ENCODE measurements around the gene POLA1. TPM values are rescaled to one million over a fixed set of nuclear protein-coding genes. Genes with fewer than 3 reads are reported as not detected.

POLA1 gene
- total RNA-seq, 2 donors from 2014 or later: 24.4 to 53.6 TPM

DNA sequence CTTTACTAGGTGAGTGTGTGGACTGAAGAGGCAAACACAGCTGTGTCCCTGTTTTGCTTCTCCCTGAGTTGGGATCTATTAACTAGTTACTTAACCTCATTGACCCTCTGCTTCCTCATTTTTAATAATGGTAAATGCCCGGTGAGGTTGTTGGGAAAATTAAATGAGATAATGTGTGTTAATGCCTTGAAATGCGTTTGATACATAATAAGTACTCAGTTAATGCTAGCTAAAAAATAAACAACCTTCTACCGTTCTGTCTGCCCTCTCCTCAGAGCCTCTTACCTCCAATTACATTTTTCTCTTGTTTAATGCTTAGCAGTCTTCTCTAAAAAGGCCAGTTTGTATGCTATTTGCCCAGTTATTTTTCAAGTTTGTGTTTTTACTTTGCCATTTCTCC lies 70.3 kb downstream of the POLA1 start:
- Histone ChIP-seq H3K4me3 (ENCODE audit: low read length) (no peak overlapping the region), H3K9ac (ENCODE audit: extremely low read depth, low read length, poor library complexity, severe bottlenecking) (no peak overlapping the region), H3K27me3 (ENCODE audit: control insufficient read depth, insufficient read depth, low read length, poor library complexity, severe bottlenecking) (no peaks in the 10 kb centered on the region), H3K4me1 (ENCODE audit: control insufficient read depth, insufficient read depth, low read length) (no peaks in the 10 kb centered on the region), H3K9me3 (ENCODE audit: control insufficient read depth, low read length) (no peaks in the 10 kb centered on the region), H3K27ac (ENCODE audit: low read depth, low read length) (no peak overlapping the region), H3K36me3 (ENCODE audit: control insufficient read depth, insufficient read depth, low read length) (peaks cover 25% of the 10 kb centered on the region)
- H3K27me3 Mint-ChIP-seq (ENCODE audit: insufficient read depth): no peaks in the 10 kb centered on the region
- no peaks in the 10 kb centered on the region for H3K4me1 Mint-ChIP-seq
- peaks cover 70% of the 10 kb centered on the region for H3K36me3 Mint-ChIP-seq (ENCODE audit: low read depth)
- TF ChIP-seq, protein P1, sequence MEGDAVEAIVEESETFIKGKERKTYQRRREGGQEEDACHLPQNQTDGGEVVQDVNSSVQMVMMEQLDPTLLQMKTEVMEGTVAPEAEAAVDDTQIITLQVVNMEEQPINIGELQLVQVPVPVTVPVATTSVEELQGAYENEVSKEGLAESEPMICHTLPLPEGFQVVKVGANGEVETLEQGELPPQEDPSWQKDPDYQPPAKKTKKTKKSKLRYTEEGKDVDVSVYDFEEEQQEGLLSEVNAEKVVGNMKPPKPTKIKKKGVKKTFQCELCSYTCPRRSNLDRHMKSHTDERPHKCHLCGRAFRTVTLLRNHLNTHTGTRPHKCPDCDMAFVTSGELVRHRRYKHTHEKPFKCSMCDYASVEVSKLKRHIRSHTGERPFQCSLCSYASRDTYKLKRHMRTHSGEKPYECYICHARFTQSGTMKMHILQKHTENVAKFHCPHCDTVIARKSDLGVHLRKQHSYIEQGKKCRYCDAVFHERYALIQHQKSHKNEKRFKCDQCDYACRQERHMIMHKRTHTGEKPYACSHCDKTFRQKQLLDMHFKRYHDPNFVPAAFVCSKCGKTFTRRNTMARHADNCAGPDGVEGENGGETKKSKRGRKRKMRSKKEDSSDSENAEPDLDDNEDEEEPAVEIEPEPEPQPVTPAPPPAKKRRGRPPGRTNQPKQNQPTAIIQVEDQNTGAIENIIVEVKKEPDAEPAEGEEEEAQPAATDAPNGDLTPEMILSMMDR (conservative IDR thresholded peaks at IDR 0.05): no peak
- WGBS, 2 experiments (ENCODE audit: insufficient coverage in 1 of 2, insufficient read length in 1 of 2): 100% methylated on average over 1 of the region's 3 CpGs; no CpG with 5 or more reads in 1 of the 2 experiments
- H3K27ac Mint-ChIP-seq: no peak overlapping the region
- no peaks in the 10 kb centered on the region for H3K9me3 Mint-ChIP-seq
- no peak for DNase-seq
- H3K4me3 Mint-ChIP-seq: no peak overlapping the region

DNA sequence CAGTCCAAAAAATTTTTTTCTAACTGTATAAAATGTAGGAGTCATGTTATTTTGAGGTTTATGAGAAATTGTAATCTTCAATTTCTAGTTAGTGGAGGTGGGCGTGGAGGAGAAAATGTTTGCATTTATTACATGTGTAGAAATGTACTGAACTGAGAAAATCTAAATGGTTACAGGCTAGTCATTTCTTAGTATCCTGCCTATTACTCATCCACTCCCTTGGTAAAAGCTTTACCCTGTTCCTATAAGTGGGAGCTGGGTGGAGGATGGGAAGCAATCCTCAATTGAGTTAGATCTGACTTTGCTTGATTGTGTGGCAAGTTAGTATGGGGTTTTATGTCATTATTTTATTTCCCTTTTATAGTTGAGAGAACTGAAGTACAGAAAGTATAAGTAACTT lies 73.8 kb downstream of the POLA1 start:
- Mint-ChIP-seq H3K4me1 (no peaks in the 10 kb centered on the region), H3K4me3 (no peak overlapping the region), H3K36me3 (ENCODE audit: low read depth) (peaks cover 51% of the 10 kb centered on the region), H3K27me3 (ENCODE audit: insufficient read depth) (no peaks in the 10 kb centered on the region), H3K9me3 (no peaks in the 10 kb centered on the region), H3K27ac (no peak overlapping the region)
- H3K27me3 ChIP-seq (ENCODE audit: control insufficient read depth, insufficient read depth, low read length, poor library complexity, severe bottlenecking): no peaks in the 10 kb centered on the region
- H3K9me3 ChIP-seq (ENCODE audit: control insufficient read depth, low read length): no peaks in the 10 kb centered on the region
- no peak for DNase-seq
- H3K9ac ChIP-seq (ENCODE audit: extremely low read depth, low read length, poor library complexity, severe bottlenecking): no peak overlapping the region
- peaks cover 11% of the 10 kb centered on the region for H3K36me3 ChIP-seq (ENCODE audit: control insufficient read depth, insufficient read depth, low read length)
- H3K4me3 ChIP-seq (ENCODE audit: low read length): no peak overlapping the region
- WGBS, 2 experiments (ENCODE audit: insufficient coverage in 1 of 2, insufficient read length in 1 of 2): 100% methylated on average over 1 of the region's 1 CpG; no CpG with 5 or more reads in 1 of the 2 experiments
- no peak overlapping the region for H3K27ac ChIP-seq (ENCODE audit: low read depth, low read length)
- TF ChIP-seq, protein P1 (conservative IDR thresholded peaks at IDR 0.05): no peak
- H3K4me1 ChIP-seq (ENCODE audit: control insufficient read depth, insufficient read depth, low read length): no peaks in the 10 kb centered on the region

- no peak overlapping the region for H3K4me3 Mint-ChIP-seq
- TF ChIP-seq, protein P1 (conservative IDR thresholded peaks at IDR 0.05): no peak
- no peaks in the 10 kb centered on the region for H3K4me1 Mint-ChIP-seq
- H3K27me3 Mint-ChIP-seq (ENCODE audit: insufficient read depth): no peaks in the 10 kb centered on the region
- no peak overlapping the region for H3K27ac Mint-ChIP-seq
- no peak overlapping the region for H3K9ac ChIP-seq (ENCODE audit: extremely low read depth, low read length, poor library complexity, severe bottlenecking)
- H3K36me3 Mint-ChIP-seq (ENCODE audit: low read depth): peaks cover 42% of the 10 kb centered on the region
- H3K36me3 ChIP-seq (ENCODE audit: control insufficient read depth, insufficient read depth, low read length): peaks cover 11% of the 10 kb centered on the region
- H3K27ac ChIP-seq (ENCODE audit: low read depth, low read length): no peak overlapping the region
- H3K27me3 ChIP-seq (ENCODE audit: control insufficient read depth, insufficient read depth, low read length, poor library complexity, severe bottlenecking): no peaks in the 10 kb centered on the region
- WGBS, 2 experiments (ENCODE audit: insufficient coverage in 1 of 2, insufficient read length in 1 of 2): 97 to 100% methylated on average over 1 to 5 of the region's 5 CpGs
- H3K4me3 ChIP-seq (ENCODE audit: low read length): no peak overlapping the region
- H3K9me3 Mint-ChIP-seq: no peaks in the 10 kb centered on the region
- no peaks in the 10 kb centered on the region for H3K4me1 ChIP-seq (ENCODE audit: control insufficient read depth, insufficient read depth, low read length)
- no peak for DNase-seq
- no peaks in the 10 kb centered on the region for H3K9me3 ChIP-seq (ENCODE audit: control insufficient read depth, low read length)
Measured at GRCh38 chrX:24768556-24768955, 74.8 kb downstream of the POLA1 start.
